SK-N-MC (cell line): Measurements from ENCODE around the gene GNAO1.

Experiments used
- EZH2 ChIP-seq: fragments of 200-600 bp; sonication (generic); IDR thresholded peaks from one replicate; pipeline ENCODE4 v1.6.1; 2017; ENCODE audit warnings: antibody characterized with exemption
- POLR2AphosphoS5 ChIP-seq: IDR thresholded peaks from 2 replicates; pipeline ENCODE4 v1.6.1; 2012; ENCODE audit warnings: mild to moderate bottlenecking, low read depth, low read length, borderline replicate concordance

- TF ChIP-seq POLR2AphosphoS5, result no peak
- no peak for TF ChIP-seq EZH2
Observed at GRCh38 chr16:56337858-56338325, 146.6 kb downstream of the GNAO1 start.
